ENCODE results near the gene RPH3AL. TPM values are rescaled to one million over a fixed set of nuclear protein-coding genes. Genes with fewer than 3 reads are reported as not detected.

Gene RPH3AL
- total and polyA plus RNA-seq, 2 of the 8 experiments (the other 6 are each of a cell fraction or from before 2014, with no cell fraction given) = 5.6 to 5.8 TPM

GRCh38 chr17:296906-297690, 55.5 kb downstream of the RPH3AL start:
- H4K5ac ChIP-seq (ENCODE audit: insufficient read length, low read depth, low read length) = no peak overlapping the region
- H3K9ac ChIP-seq (replicated peaks in 1 of 4; ENCODE audit: extremely low read depth in 1 of 4, low read depth in 3 of 4, low read length in 3 of 4) = no peak overlapping the region; a peak in 1 of 7 replicates
- H3K23ac ChIP-seq (ENCODE audit: insufficient read length) = no peak overlapping the region
- no peak overlapping the region for H3K14ac ChIP-seq (ENCODE audit: insufficient read length)
- CTCF ChIA-PET (ENCODE audit: partially characterized antibody) = interaction anchor here (0.7 to 2.5 kb wide), 5 partner anchors 11 to 36 kb away, joined by 3 to 12 read pairs (median 3); no protein-coding TSS in a partner anchor
- POLR2A ChIA-PET (ENCODE audit: partially characterized antibody) = no interaction called here
- DNase-seq (ENCODE audit: low read depth in 1 of 2, low spot score in 2 of 2) = no peak
- H2AK5ac ChIP-seq (ENCODE audit: low read depth, low read length) = no peak overlapping the region
- no peak overlapping the region for H3K56ac ChIP-seq (replicated peaks; ENCODE audit: insufficient read length, low read depth, low read length)
- H3K4me1 ChIP-seq (replicated peaks in 1 of 4; ENCODE audit: control insufficient read depth in 3 of 4, insufficient read depth in 4 of 4, low read length in 3 of 4) = no peaks in the 10 kb centered on the region
- peak overlapping the region; percentile 25; the same call in 1 of the 2 replicates for H4K8ac ChIP-seq (ENCODE audit: extremely low read depth, insufficient read depth, low read length)
- H2BK20ac ChIP-seq (ENCODE audit: low read length) = no peak overlapping the region
- H3K79me2 ChIP-seq (ENCODE audit: control insufficient read depth in 1 of 2, insufficient read depth in 2 of 2, low read length in 2 of 2) = no peaks in the 10 kb centered on the region
- no peak overlapping the region for H3K4me3 ChIP-seq (ENCODE audit: extremely low read depth in 1 of 4, insufficient read depth in 2 of 4, low read depth in 3 of 4, low read length in 4 of 4)
- no peak overlapping the region for H3K4me2 ChIP-seq (ENCODE audit: insufficient read depth in 1 of 2, low read depth in 2 of 2, low read length in 2 of 2)
- H2BK15ac ChIP-seq (ENCODE audit: low read length) = no peak overlapping the region
- FAIRE-seq = no peak
- no peak overlapping the region for H4K91ac ChIP-seq (replicated peaks; ENCODE audit: insufficient read length, low read length)
- H3K27me3 ChIP-seq (replicated peaks in 1 of 4; ENCODE audit: control insufficient read depth in 3 of 4, extremely low read depth in 1 of 4, insufficient read depth in 3 of 4, low read length in 3 of 4) = no peaks in the 10 kb centered on the region; a peak in 1 of 7 replicates
- no peak overlapping the region for H3K18ac ChIP-seq (ENCODE audit: extremely low read depth, low read length)
- no peaks in the 10 kb centered on the region for H4K20me1 ChIP-seq (replicated peaks in 1 of 2; ENCODE audit: control insufficient read depth in 1 of 2, insufficient read depth in 2 of 2, low read length in 2 of 2)
- no peak overlapping the region for H3K27ac ChIP-seq (ENCODE audit: low read depth, low read length)
- H3K79me1 ChIP-seq (ENCODE audit: low read depth, low read length) = no peaks in the 10 kb centered on the region
- TF ChIP-seq EZH2 (IDR thresholded peaks at IDR 0.05; ENCODE audit: low read depth, low read length, severe bottlenecking) (no peak), CHD1 (IDR thresholded peaks at IDR 0.05; ENCODE audit: low read depth, low read length) (no peak), SP2 (IDR thresholded peaks at IDR 0.05; ENCODE audit: low read length) (no peak), KDM1A (IDR thresholded peaks at IDR 0.05; ENCODE audit: borderline replicate concordance, low read length) (no peak), RXRA (IDR thresholded peaks at IDR 0.05; ENCODE audit: insufficient read depth, low read depth, low read length) (no peak), YY1 (IDR thresholded peaks at IDR 0.05; ENCODE audit: low read depth, low read length) (no peak), CTBP2 (IDR thresholded peaks at IDR 0.05; ENCODE audit: borderline replicate concordance, insufficient read depth, insufficient read length, low read length) (no peak), KDM5A (IDR thresholded peaks at IDR 0.05; ENCODE audit: low read length) (no peak), SAP30 (IDR thresholded peaks at IDR 0.05; ENCODE audit: insufficient read depth, insufficient replicate concordance, low read length) (no peak), TCF12 (IDR thresholded peaks at IDR 0.05; ENCODE audit: low read depth, low read length) (no peak)
- no peak overlapping the region for H3K4ac ChIP-seq (replicated peaks; ENCODE audit: insufficient read length, low read depth, low read length)
- no peak overlapping the region for H2AFZ ChIP-seq (ENCODE audit: low read length)
- no peak overlapping the region for H2BK12ac ChIP-seq (ENCODE audit: low read depth, low read length)
- no peak overlapping the region; the same call in 1 of the 2 replicates for H2BK5ac ChIP-seq (ENCODE audit: low read depth, low read length)
- no peaks in the 10 kb centered on the region for H3K9me3 ChIP-seq (ENCODE audit: insufficient read depth in 2 of 2, low read depth in 1 of 2, low read length in 1 of 2)
- 88% methylated on average over 21 of the region's 23 CpGs; no CpG with 5 or more reads in 1 of the 2 experiments for WGBS, 2 experiments (ENCODE audit: extremely low coverage in 1 of 2, insufficient coverage in 1 of 2, insufficient read length in 1 of 2, insufficient replicate concordance in 2 of 2, low coverage in 1 of 2, low lambda C conversion rate in 2 of 2, missing lambda C conversion rate in 1 of 2)
- H2BK120ac ChIP-seq (replicated peaks; ENCODE audit: low read depth, low read length) = no peak overlapping the region
- no peaks in the 10 kb centered on the region for H3K23me2 ChIP-seq (ENCODE audit: low read depth, low read length)
- H3K36me3 ChIP-seq (ENCODE audit: control insufficient read depth in 2 of 4, insufficient read depth in 4 of 4, low read length in 3 of 4) = no peaks in the 10 kb centered on the region

All from H1 (cell line).